Astrocyte (in vitro differentiated cells and primary cell): ENCODE data around the gene ARID5B. TPM values are rescaled to one million over a fixed set of nuclear protein-coding genes. Genes with fewer than 3 reads are reported as not detected.

Source experiments
- DNase-seq: peaks from one replicate; pipeline ENCODE4 v3.0.0-alpha.2; 2010; ENCODE audit warnings: low read depth
- FAIRE-seq: peaks from 2 replicates; lab custom pipeline; 2011; peaks lifted over from hg19 to GRCh38; lab: Jason Lieb, UNC
- H2AFZ ChIP-seq: 2 replicates; pipeline ENCODE4 v1.6.0; 2012; ENCODE audit warnings: low read depth, low read length, inconsistent platforms
- H3K27ac ChIP-seq: 2 replicates; pipeline ENCODE4 v1.5.1; 2011; ENCODE audit warnings: low read depth, low read length, inconsistent platforms
- H3K27me3 ChIP-seq: 2 replicates; pipeline ENCODE4 v1.6.0; 2011; ENCODE audit warnings: low read length, inconsistent platforms; ENCODE audit not compliant: insufficient read depth
- H3K36me3 ChIP-seq: 2 replicates; pipeline ENCODE4 v1.5.1; 2011; ENCODE audit warnings: low read length, inconsistent platforms; ENCODE audit not compliant: insufficient read depth
- H3K4me1 ChIP-seq: 2 replicates; pipeline ENCODE4 v1.5.1; 2011; ENCODE audit warnings: low read length, inconsistent platforms; ENCODE audit not compliant: insufficient read depth
- H3K4me2 ChIP-seq: 2 replicates; pipeline ENCODE4 v1.6.0; 2012; ENCODE audit warnings: low read length, inconsistent platforms
- H3K4me3 ChIP-seq: 2 replicates; pipeline ENCODE4 v1.5.1; 2011; ENCODE audit warnings: low read depth, mild to moderate bottlenecking, low read length, inconsistent platforms; ENCODE audit not compliant: insufficient read depth
- H3K79me2 ChIP-seq: 2 replicates; pipeline ENCODE4 v1.6.0; 2012; ENCODE audit warnings: mild to moderate bottlenecking, low read length, inconsistent platforms; ENCODE audit not compliant: insufficient read depth
- H3K9ac ChIP-seq: 2 replicates; pipeline ENCODE4 v1.6.0; 2012; ENCODE audit warnings: mild to moderate bottlenecking, low read length, inconsistent platforms
- H3K9me3 ChIP-seq: 2 replicates; pipeline ENCODE4 v1.5.1; 2012; ENCODE audit warnings: low read depth, mild to moderate bottlenecking, low read length, inconsistent platforms; ENCODE audit not compliant: insufficient read depth
- H4K20me1 ChIP-seq: 2 replicates; pipeline ENCODE4 v1.6.0; 2012; ENCODE audit warnings: low read length, inconsistent platforms; ENCODE audit not compliant: insufficient read depth
- H3K27ac Mint-ChIP-seq: one replicate; pipeline ENCODE4 v1.8.0; 2021; ENCODE audit warnings: mild to moderate bottlenecking, mixed read lengths; ENCODE audit not compliant: unreplicated experiment
- H3K27me3 Mint-ChIP-seq: one replicate; pipeline ENCODE4 v1.8.0; 2021; ENCODE audit warnings: low read depth, mixed read lengths; ENCODE audit not compliant: unreplicated experiment
- H3K36me3 Mint-ChIP-seq: one replicate; pipeline ENCODE4 v1.8.0; 2021; ENCODE audit warnings: low read depth, mixed read lengths; ENCODE audit not compliant: unreplicated experiment
- H3K4me1 Mint-ChIP-seq: one replicate; pipeline ENCODE4 v1.8.0; 2021; ENCODE audit warnings: low read depth, mixed read lengths; ENCODE audit not compliant: unreplicated experiment
- H3K4me3 Mint-ChIP-seq: one replicate; pipeline ENCODE4 v1.8.0; 2021; ENCODE audit warnings: mild to moderate bottlenecking, moderate library complexity, mixed read lengths; ENCODE audit not compliant: unreplicated experiment
- H3K9me3 Mint-ChIP-seq: one replicate; pipeline ENCODE4 v1.8.0; 2021; ENCODE audit warnings: mild to moderate bottlenecking, mixed read lengths; ENCODE audit not compliant: unreplicated experiment
- EZH2 ChIP-seq: IDR thresholded peaks from 2 replicates; pipeline ENCODE4 v1.6.1; 2012; ENCODE audit warnings: mild to moderate bottlenecking, low read length, inconsistent platforms; ENCODE audit not compliant: insufficient read depth
- total RNA-seq: library from RNA; stranded (reverse); gene quantifications from 2 replicates; pipeline ENCODE4 v1.2.1, GENCODE V29; 2021
- TF ChIP-seq, protein P1 (sequence below): IDR thresholded peaks from 2 replicates; pipeline ENCODE4 v1.5.1; 2011; ENCODE audit warnings: low read depth, mild to moderate bottlenecking, inconsistent platforms, low read length, moderate library complexity; ENCODE audit not compliant: insufficient read depth

Gene ARID5B
- total RNA-seq, 1 donor from 2014 or later: 66.0 TPM

DNA sequence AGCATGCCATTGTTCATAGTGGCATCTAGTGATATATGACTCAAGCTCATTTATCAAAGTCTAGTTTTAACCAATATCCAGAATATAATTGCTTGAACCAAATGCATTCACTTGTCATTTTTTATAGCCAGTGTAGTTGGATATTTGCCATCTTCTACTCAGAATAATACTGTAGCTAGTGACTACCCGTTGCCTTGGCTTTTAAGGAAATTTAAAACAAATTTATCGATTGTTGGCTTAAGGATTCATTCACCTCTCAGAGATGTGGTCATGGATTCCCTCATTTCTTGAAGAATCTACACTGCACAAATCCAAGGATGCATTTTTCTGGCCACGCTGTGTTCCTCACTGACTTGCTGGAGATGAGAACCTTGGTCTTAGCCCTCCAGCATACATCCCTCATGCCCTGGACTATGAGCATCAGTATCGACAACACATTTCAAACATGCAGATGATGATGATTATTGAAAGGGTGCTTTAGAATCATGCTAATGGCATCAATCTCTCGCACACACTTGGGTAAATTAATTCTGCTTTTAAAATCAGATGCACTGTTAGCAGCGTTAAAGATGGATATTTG is 8.8 kb downstream of the ARID5B start:
- no peaks in the 10 kb centered on the region for H3K4me1 ChIP-seq
- peaks cover 33% of the 10 kb centered on the region for H4K20me1 ChIP-seq
- peaks cover 91% of the 10 kb centered on the region for H3K79me2 ChIP-seq
- peaks cover 15% of the 10 kb centered on the region for H3K36me3 Mint-ChIP-seq
- no peak overlapping the region for H2AFZ ChIP-seq
- H3K4me3 ChIP-seq: no peak overlapping the region
- TF ChIP-seq EZH2: no peak
- TF ChIP-seq, protein P1, sequence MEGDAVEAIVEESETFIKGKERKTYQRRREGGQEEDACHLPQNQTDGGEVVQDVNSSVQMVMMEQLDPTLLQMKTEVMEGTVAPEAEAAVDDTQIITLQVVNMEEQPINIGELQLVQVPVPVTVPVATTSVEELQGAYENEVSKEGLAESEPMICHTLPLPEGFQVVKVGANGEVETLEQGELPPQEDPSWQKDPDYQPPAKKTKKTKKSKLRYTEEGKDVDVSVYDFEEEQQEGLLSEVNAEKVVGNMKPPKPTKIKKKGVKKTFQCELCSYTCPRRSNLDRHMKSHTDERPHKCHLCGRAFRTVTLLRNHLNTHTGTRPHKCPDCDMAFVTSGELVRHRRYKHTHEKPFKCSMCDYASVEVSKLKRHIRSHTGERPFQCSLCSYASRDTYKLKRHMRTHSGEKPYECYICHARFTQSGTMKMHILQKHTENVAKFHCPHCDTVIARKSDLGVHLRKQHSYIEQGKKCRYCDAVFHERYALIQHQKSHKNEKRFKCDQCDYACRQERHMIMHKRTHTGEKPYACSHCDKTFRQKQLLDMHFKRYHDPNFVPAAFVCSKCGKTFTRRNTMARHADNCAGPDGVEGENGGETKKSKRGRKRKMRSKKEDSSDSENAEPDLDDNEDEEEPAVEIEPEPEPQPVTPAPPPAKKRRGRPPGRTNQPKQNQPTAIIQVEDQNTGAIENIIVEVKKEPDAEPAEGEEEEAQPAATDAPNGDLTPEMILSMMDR: no peak
- H3K27ac ChIP-seq: no peak overlapping the region
- no peak overlapping the region for H3K9ac ChIP-seq
- H3K9me3 Mint-ChIP-seq: no peaks in the 10 kb centered on the region
- H3K4me1 Mint-ChIP-seq: no peaks in the 10 kb centered on the region
- no peak overlapping the region for H3K4me2 ChIP-seq
- no peaks in the 10 kb centered on the region for H3K27me3 ChIP-seq
- H3K4me3 Mint-ChIP-seq: no peak overlapping the region
- no peaks in the 10 kb centered on the region for H3K27me3 Mint-ChIP-seq
- no peak for DNase-seq
- peaks cover 7% of the 10 kb centered on the region for H3K36me3 ChIP-seq
- FAIRE-seq: no peak
- no peaks in the 10 kb centered on the region for H3K9me3 ChIP-seq
- no peak overlapping the region for H3K27ac Mint-ChIP-seq

- Mint-ChIP-seq H3K4me1 (no peaks in the 10 kb centered on the region), H3K4me3 (no peak overlapping the region), H3K27me3 (no peaks in the 10 kb centered on the region), H3K27ac (no peak overlapping the region), H3K36me3 (peaks cover 18% of the 10 kb centered on the region), H3K9me3 (no peaks in the 10 kb centered on the region)
- no peak overlapping the region for H3K27ac ChIP-seq
- H3K4me1 ChIP-seq: no peaks in the 10 kb centered on the region
- no peaks in the 10 kb centered on the region for H3K27me3 ChIP-seq
- TF ChIP-seq, protein P1: no peak
- no peak for TF ChIP-seq EZH2
- peaks cover 88% of the 10 kb centered on the region for H3K79me2 ChIP-seq
- no peaks in the 10 kb centered on the region for H3K9me3 ChIP-seq
- peaks cover 34% of the 10 kb centered on the region for H4K20me1 ChIP-seq
- H2AFZ ChIP-seq: no peak overlapping the region
- no peak overlapping the region for H3K4me3 ChIP-seq
- no peak overlapping the region for H3K9ac ChIP-seq
- no peak overlapping the region for H3K4me2 ChIP-seq
- peaks cover 7% of the 10 kb centered on the region for H3K36me3 ChIP-seq
- DNase-seq (no peak), FAIRE-seq (no peak)
These were observed 9.4 kb downstream of the ARID5B start for GRCh38 chr10:61910894-61911293.

GRCh38 chr10:61911425-61911824 is 9.9 kb downstream of the ARID5B start:
- Histone ChIP-seq H3K9ac (no peak overlapping the region), H3K79me2 (peaks cover 88% of the 10 kb centered on the region), H3K4me2 (no peak overlapping the region), H2AFZ (no peak overlapping the region), H4K20me1 (peaks cover 35% of the 10 kb centered on the region), H3K4me1 (no peaks in the 10 kb centered on the region), H3K9me3 (no peaks in the 10 kb centered on the region), H3K27me3 (no peaks in the 10 kb centered on the region), H3K36me3 (peaks cover 7% of the 10 kb centered on the region), H3K4me3 (no peak overlapping the region), H3K27ac (no peak overlapping the region)
- FAIRE-seq (no peak), DNase-seq (no peak)
- Mint-ChIP-seq H3K27ac (no peak overlapping the region), H3K4me3 (no peak overlapping the region), H3K9me3 (no peaks in the 10 kb centered on the region), H3K36me3 (peaks cover 18% of the 10 kb centered on the region), H3K4me1 (no peaks in the 10 kb centered on the region), H3K27me3 (no peaks in the 10 kb centered on the region)
- TF ChIP-seq EZH2: no peak
- TF ChIP-seq, protein P1: no peak
